Activated T-cell treated with anti-CD3 and anti-CD28 coated beads, Interleukin-2, amount 50 U/mL, for 4 hours (primary cell): ENCODE data around the gene TMEFF1. TPM values are rescaled to one million over a fixed set of nuclear protein-coding genes. Genes with fewer than 3 reads are reported as not detected.
A peak's percentile ranks its signal among the peaks of the same experiment; 100 is the strongest.

Experiments used
- ATAC-seq, 2 donors: fragments of 200-7000 bp; cut with Tn5 transposase; one replicate each; pipeline ENCODE4 v1.10.0; 2021
- DNase-seq: peaks from one replicate; pipeline ENCODE4 v3.0.0-alpha.2; 2020
- H3K27me3 Mint-ChIP-seq: one replicate; pipeline ENCODE4 v1.8.0; 2021; ENCODE audit warnings: low read depth, mixed read lengths
- H3K36me3 Mint-ChIP-seq: one replicate; pipeline ENCODE4 v1.8.0; 2022; ENCODE audit warnings: mixed read lengths; ENCODE audit not compliant: insufficient read depth
- H3K4me1 Mint-ChIP-seq: one replicate; pipeline ENCODE4 v1.8.0; 2021; ENCODE audit warnings: low read depth, mixed read lengths
- H3K4me3 Mint-ChIP-seq: one replicate; pipeline ENCODE4 v1.8.0; 2021; ENCODE audit warnings: mild to moderate bottlenecking, moderate library complexity, mixed read lengths
- H3K9me3 Mint-ChIP-seq: one replicate; pipeline ENCODE4 v1.8.0; 2021; ENCODE audit warnings: mixed read lengths
- total RNA-seq, 3 donors: library from RNA; stranded (reverse); gene quantifications; one replicate each; pipeline ENCODE4 v1.2.1, GENCODE V29; 2021

Gene TMEFF1, protein sequence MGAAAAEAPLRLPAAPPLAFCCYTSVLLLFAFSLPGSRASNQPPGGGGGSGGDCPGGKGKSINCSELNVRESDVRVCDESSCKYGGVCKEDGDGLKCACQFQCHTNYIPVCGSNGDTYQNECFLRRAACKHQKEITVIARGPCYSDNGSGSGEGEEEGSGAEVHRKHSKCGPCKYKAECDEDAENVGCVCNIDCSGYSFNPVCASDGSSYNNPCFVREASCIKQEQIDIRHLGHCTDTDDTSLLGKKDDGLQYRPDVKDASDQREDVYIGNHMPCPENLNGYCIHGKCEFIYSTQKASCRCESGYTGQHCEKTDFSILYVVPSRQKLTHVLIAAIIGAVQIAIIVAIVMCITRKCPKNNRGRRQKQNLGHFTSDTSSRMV
- under 1 TPM in 2 of 3 donors, not detected in 1; 0.18 to 0.24 TPM for total RNA-seq

DNA sequence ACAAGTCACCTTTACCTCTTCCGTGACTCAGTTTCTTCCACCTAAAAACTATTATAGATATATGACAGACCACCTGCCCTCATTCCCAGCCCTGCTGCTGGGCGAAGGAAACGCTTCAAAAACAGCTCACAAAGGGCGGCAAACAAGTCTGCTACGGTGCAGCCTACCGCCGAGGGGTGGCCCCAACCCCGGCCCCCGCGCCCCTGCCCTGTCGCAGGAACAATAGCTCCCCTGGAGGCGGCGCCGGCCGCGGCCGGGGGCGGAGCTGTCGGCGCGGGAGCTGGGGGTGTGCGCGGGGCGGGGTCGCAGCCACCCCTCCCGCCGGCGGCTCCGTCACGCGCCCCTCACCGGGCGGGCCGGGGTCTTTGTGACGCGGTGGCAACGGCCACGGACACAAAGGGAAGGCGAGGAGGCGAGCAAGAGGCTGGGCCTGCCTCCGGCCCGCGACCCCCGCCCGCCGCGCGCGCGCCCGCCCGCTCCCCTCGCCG lies at the start of gene TMEFF1:
TMEFF1 (plus strand) TSS at position 362 of the 488 bp plus-strand sequence. CDS start 396 bp downstream, outside the sequence.
- H3K9me3 Mint-ChIP-seq, result no peaks in the 10 kb centered on the region
- peak; percentile 26 for DNase-seq
- ATAC-seq, result peak; percentile 76 to 80
- H3K27me3 Mint-ChIP-seq, result peaks cover 40% of the 10 kb centered on the region
- H3K4me3 Mint-ChIP-seq, result peak within 1 kb of the TSS; percentile 68
- peaks cover 4% of the 10 kb centered on the region for H3K4me1 Mint-ChIP-seq
- H3K36me3 Mint-ChIP-seq, result peaks cover 1% of the 10 kb centered on the region

DNA sequence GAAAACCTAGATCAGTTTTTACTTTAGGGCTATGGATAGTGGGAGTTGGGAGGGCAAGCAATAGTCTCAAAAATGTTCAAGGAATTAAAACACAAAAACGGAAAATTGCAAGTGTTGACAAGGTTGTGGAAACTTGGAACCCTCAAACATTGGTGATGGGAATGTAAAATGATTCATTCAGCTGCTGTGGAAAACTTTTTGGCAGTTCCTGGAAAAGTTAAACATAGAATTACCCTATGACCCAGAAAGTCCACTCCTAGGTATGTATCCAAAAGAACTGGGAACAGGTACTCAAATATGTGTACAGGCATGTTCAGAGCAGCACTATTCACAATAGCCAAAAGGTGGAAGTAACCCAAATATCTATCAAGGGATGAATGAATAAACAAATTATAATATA lies 47.2 kb upstream of the TMEFF1 start:
- H3K4me3 Mint-ChIP-seq, result peak overlapping the region; percentile 93
- peaks cover 29% of the 10 kb centered on the region for H3K4me1 Mint-ChIP-seq
- H3K9me3 Mint-ChIP-seq, result no peaks in the 10 kb centered on the region
- H3K36me3 Mint-ChIP-seq, result no peaks in the 10 kb centered on the region
- H3K27me3 Mint-ChIP-seq, result peaks cover 10% of the 10 kb centered on the region
- ATAC-seq (no peak), DNase-seq (no peak)

DNA sequence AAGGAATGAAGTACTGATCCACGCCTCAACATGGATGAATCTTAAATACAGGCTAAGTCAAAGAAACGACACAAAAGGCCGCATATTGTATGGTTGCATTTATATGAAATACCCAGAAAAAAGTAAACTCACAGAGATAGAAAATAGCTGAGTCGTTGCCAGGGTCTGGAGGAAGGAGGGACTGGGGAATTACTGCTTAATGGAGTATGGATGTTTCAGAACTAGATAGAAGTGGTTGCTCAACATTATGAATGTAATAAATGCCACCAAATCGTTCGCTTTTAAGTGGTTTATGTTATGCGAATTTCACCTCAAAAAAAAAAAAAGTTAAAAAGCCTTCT lies 46.8 kb upstream of the TMEFF1 start:
- Mint-ChIP-seq H3K4me1 (peaks cover 29% of the 10 kb centered on the region), H3K27me3 (peaks cover 10% of the 10 kb centered on the region), H3K36me3 (no peaks in the 10 kb centered on the region), H3K4me3 (peak overlapping the region; percentile 93), H3K9me3 (no peaks in the 10 kb centered on the region)
- DNase-seq (no peak), ATAC-seq (no peak)

DNA sequence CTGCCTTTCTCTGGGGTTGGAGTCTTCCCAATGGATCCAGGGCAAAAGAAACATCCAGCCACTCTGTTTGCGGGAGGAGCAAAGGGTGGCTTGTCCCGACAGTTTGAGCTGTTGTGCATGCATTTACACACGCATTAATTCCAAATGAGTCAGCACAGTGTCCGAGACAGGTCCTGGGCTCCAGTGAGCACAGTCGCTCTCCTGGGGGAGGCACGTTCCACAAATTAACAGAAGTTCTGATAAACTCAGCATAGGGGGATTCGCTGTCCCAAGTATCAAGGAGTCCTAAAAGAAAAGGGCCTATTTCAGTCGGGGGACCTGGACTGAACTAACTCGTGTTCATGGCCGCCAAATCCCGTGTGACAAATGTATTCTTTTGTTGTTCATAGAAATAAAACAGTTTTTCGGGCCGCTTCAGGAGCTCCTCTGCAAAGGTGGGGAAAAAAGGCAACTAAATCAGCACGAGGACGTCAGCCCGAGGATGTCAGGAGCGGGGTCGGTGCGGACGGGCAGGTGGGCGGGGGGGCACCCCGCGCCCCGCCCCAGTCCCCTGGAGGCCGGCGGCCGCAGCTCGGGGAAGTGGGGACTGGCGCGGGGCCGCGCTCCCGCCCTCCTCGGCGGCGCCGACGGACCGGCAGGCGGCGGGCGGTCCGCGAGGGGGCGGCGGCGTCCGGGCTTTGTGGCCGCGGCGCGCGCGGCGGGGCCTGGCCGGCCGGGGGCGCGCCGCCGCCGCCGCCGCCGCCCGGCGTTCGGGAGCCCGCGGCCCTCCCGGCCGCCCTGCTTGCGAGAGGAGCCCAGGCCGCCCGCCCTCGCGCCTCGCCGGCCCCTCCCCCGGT lies 46.2 kb upstream of the TMEFF1 start, which contains the start of gene MSANTD3:
MSANTD3 (plus strand) TSS at position 614 of the 836 bp plus-strand sequence. CDS start 14,796 bp downstream, outside the sequence.
- H3K4me1 Mint-ChIP-seq, result peaks cover 31% of the 10 kb centered on the region
- peak; percentile 40 for DNase-seq
- peak; percentile 84 for ATAC-seq

DNA sequence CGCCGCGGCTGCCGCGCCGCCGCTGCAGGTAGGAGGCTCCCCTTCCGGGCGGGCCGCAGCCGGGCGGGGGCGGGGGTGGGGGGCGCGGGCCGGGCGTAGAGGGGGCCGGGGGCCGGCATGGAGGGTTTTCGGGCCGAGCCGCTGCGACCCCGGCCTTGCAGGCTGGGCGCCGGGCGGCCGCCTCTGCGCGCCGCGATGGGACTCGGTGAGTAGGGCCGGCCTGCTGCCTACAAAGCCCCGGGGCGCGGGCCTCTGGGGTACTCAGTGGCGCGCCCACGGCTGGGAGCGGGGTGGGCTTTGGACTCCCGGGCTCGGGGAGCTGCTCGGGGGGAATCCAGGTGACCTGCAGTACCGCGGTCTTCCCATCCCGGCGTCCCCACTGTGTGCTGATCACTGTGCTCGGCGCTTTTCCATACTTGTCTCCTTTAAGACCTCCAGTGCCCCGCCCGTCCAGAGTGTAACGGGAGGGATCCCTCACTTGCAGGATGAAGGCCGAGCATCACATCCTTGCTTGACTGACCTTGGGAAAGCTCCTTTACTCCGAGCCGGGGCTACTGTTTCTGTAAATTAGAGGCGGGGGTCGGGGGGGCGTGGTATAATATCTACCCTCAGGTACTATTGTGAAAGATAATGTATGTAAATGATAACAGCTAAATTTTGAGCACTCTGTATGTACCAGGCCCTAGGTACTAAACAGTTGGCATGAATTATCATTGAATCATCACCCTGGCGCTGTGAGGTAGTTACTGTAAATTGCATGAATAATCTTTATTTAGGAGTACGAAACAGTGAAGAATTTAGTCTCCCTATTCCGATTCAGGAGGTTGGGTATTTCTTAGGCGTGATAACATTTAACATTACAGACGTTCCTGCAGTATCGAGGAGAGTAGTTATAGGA lies 45.3 kb upstream of the TMEFF1 start:
- peak; percentile 8 for DNase-seq
- peak; percentile 62 for ATAC-seq
- Mint-ChIP-seq H3K4me1 (peaks cover 31% of the 10 kb centered on the region), H3K36me3 (no peaks in the 10 kb centered on the region), H3K27me3 (peaks cover 2% of the 10 kb centered on the region), H3K4me3 (peak overlapping the region; percentile 80), H3K9me3 (no peaks in the 10 kb centered on the region)

More for the DNA sequence above, 46.2 kb upstream of the TMEFF1 start, which contains the start of gene MSANTD3:
- Mint-ChIP-seq H3K9me3 (no peaks in the 10 kb centered on the region), H3K27me3 (peaks cover 6% of the 10 kb centered on the region), H3K36me3 (no peaks in the 10 kb centered on the region), H3K4me3 (peak within 1 kb of the TSS; percentile 93)

DNA sequence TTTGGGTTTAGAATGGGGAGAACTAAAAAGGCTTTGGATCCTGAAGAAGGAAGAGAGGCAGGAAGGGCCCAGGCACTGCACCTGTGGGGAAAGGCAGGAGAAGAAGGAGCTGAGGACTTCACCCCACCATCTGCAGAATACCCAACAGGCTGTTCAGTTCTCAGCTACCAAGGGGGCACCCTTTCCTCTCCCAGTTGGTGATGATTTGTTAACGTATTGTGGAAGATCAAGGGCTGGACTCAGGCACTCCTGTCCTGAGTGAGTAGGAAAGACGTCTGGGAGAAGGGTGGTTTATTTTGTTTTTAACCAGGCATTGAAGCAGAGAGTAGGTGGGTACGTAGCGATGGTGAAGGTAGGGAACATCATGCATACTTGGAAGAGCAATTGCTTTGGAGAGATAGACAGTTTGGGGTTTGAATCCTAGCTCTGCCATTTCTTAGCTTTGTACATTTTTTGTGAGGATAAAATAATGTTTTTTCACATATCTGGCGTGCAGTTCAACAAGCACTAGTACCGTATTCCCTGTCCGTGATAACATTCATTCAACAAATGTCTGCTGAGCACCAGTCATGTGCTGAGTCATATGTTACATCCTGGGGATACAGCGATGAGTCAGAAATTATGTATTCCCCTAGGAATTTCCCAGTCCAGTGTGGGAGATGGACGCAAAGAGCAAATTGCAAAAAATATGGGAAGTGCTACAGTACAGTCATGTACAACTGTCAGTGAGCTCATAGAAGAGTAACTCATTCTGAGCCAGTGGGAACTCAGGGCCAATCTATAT lies 43.9 kb upstream of the TMEFF1 start:
- no peak for DNase-seq
- ATAC-seq, result no peak
- Mint-ChIP-seq H3K36me3 (no peaks in the 10 kb centered on the region), H3K27me3 (no peaks in the 10 kb centered on the region), H3K4me1 (peaks cover 31% of the 10 kb centered on the region), H3K9me3 (no peaks in the 10 kb centered on the region), H3K4me3 (no peak overlapping the region)

DNA sequence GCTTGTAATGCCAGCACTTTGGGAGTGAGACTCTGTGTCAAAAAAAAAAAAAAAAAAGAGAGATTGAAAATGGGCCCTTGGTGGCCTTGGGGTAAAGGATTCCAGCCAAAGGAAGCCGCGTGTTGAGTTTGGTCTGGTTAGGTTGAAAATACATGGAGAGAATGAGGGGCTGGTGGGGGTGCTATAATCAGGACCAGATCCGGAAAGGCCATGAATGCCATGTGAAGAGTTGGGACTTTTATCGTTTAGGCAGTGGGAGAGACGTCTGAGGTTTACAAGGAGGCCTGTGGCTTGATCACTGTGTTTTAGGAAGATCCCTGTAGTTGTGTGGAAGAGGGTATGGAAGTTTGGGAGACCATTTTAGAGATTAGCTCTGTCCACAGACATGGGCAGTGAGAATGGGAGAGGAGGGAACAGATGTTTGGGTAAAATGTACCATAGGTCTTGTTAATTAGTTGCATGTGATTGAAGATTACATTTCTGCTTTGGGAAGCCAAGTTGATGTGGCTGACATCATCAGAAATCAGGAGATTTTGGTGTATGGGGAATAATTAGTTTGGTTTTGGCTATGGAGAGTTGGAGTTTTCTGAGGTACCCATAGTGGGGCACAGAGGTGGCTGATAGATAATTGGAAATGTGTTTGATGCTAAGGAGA lies 42.5 kb upstream of the TMEFF1 start:
- no peaks in the 10 kb centered on the region for H3K27me3 Mint-ChIP-seq

DNA sequence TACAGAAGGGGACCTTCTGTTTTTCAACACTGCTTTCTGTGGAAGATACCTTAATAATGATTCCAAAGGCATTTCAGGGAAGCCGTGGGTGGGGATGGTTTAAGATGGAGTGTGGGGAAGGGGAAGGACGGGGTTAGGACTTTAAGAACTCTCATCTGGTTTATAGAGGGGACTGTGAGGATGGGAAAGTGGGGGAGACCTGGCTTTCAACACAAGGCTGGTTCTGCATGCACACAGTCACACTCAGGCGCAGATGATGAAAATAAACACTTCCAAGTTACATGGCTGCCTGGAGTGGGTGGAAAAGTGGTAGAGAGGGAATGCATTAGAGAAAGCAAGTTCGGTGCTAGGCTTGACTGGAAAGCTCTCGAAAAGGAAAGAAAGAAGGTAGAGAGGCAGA lies 41.1 kb upstream of the TMEFF1 start:
- no peak for ATAC-seq
- no peaks in the 10 kb centered on the region for H3K9me3 Mint-ChIP-seq
- peaks cover 23% of the 10 kb centered on the region for H3K4me1 Mint-ChIP-seq
- DNase-seq, result no peak
- no peaks in the 10 kb centered on the region for H3K27me3 Mint-ChIP-seq
- no peaks in the 10 kb centered on the region for H3K36me3 Mint-ChIP-seq
- H3K4me3 Mint-ChIP-seq, result no peak overlapping the region

More for the DNA sequence above, 42.5 kb upstream of the TMEFF1 start:
- ATAC-seq (no peak), DNase-seq (no peak)
- no peaks in the 10 kb centered on the region for H3K36me3 Mint-ChIP-seq
- H3K9me3 Mint-ChIP-seq, result no peaks in the 10 kb centered on the region
- H3K4me1 Mint-ChIP-seq, result peaks cover 31% of the 10 kb centered on the region
- no peak overlapping the region for H3K4me3 Mint-ChIP-seq

DNA sequence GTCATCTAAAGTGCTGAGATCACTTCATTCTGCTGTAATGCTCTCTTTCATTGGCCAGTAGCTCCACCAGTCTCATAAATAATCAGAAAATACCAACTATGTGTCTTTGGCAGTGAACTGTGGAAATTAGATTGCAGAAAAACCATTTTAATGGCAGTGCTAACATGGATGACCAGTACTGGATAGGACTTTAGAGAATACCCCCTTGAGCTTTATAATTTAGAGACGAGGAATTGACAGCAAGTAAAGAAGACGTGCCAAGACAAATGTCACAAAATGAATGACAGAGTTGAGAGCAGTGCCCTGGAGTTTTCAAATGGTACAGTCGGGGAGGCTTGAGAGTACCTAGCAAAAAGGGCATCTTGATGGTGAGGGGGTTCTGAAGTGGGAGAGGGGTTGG lies 40.2 kb upstream of the TMEFF1 start:
- ATAC-seq (no peak), DNase-seq (no peak)
- Mint-ChIP-seq H3K27me3 (no peaks in the 10 kb centered on the region), H3K9me3 (no peaks in the 10 kb centered on the region), H3K36me3 (no peaks in the 10 kb centered on the region), H3K4me1 (peaks cover 21% of the 10 kb centered on the region), H3K4me3 (no peak overlapping the region)

DNA sequence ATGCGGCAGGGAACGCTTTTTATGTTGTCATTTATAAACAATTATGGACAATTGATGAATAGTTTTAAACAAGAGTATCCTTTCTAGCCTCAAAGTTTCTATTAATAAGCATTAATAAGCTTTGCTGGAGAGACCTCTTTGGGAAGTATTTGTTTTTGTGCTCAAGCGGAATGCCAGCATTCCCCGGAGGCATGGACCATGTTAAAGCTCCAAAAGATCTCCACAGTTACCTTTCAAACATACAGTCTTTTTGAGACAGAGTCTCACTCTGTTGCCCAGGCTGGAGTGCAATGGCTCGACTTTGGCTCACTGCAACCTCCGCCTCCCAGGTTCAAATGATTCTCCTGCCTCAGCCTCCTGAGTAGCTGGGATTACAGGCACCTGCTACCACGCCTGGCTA lies 36.4 kb upstream of the TMEFF1 start:
- no peak for DNase-seq
- Mint-ChIP-seq H3K9me3 (no peaks in the 10 kb centered on the region), H3K4me1 (peaks cover 1% of the 10 kb centered on the region), H3K4me3 (no peak overlapping the region), H3K36me3 (no peaks in the 10 kb centered on the region), H3K27me3 (no peaks in the 10 kb centered on the region)
- no peak for ATAC-seq

DNA sequence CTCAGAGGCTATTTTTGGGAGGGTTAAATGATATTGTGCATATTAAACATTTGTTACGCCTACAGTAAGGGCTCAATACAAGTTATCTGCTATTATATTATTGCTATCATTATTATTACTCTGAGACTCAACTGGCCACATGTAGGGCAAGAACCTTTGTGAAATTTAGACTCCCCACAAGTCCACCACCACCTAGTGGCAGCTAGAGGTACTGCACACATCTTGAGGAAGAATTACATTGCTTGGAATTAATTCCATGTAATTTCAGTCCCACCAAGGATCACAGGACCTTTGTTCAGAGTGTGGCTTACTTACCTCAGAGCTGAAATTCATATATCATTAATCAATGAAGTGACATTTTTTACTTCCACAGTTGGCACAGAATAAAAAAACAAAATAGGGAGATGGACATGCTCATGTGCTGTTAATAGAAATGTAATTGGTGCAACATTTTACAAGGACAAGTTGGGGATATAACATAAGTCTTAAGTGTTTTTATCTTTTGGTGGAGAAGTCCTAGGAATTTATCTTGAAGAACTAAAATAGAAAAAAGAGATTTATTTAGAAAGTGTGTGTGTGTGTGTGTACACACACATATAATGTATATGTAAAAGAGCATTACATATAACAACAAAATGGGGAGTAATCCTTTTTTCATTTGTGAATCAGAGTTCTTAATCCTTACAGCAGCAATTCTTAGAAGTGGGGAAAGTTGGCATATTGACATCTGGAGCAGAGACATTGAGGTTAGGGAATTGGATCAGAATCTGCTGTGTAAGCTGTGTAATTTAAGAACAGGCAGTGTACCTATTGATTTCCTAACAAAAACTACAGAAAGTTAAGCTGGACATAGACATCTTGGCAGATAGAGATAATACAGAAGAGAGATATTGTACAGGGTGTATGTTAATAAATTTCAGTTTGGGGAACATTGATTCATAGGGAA lies 34.8 kb upstream of the TMEFF1 start:
- DNase-seq (peak; percentile 66), ATAC-seq (peak; percentile 41 to 48)
- peaks cover 5% of the 10 kb centered on the region for H3K36me3 Mint-ChIP-seq
- no peaks in the 10 kb centered on the region for H3K4me1 Mint-ChIP-seq
- H3K4me3 Mint-ChIP-seq, result no peak overlapping the region
- H3K27me3 Mint-ChIP-seq, result no peaks in the 10 kb centered on the region
- H3K9me3 Mint-ChIP-seq, result no peaks in the 10 kb centered on the region

DNA sequence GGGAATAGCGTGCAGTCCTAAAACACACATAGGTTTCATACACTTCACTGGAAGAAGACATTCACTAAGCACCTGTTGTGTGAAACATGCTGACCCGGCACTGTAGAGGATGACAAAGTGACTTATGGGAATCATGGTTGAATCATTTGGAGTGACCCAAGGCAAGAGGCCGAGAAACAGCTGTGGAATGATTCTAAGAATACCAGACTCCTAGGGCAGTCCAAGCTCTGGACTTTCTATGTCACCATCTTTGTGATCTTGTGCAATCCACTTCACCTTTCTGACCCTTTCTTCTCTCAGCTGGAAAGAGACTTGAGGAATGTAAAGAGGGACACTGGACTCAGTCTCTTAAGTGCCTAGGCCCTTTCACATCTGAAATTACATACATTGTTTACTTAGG lies 32.9 kb upstream of the TMEFF1 start:
- Mint-ChIP-seq H3K4me1 (peaks cover 3% of the 10 kb centered on the region), H3K36me3 (peaks cover 9% of the 10 kb centered on the region), H3K9me3 (no peaks in the 10 kb centered on the region), H3K27me3 (no peaks in the 10 kb centered on the region), H3K4me3 (no peak overlapping the region)
- no peak for DNase-seq
- no peak for ATAC-seq
